Motor neuron (in vitro differentiated cells): Measurements from ENCODE around the gene NPAS3. TPM values are rescaled to one million over a fixed set of nuclear protein-coding genes. Genes with fewer than 3 reads are reported as not detected.

ENCODE experiments used
- ATAC-seq, 8 experiments: fragments of 200-7000 bp; cut with Tn5 transposase; replicated peaks in 6 of 8; 2 replicates each; pipeline ENCODE4 v1.8.0; 2021; ENCODE audit warnings: mild to moderate bottlenecking in 8 of 8, moderate library complexity in 8 of 8
- H3K27ac ChIP-seq, 2 donors: fragments of 250-450 bp; sonication (Bioruptor Pico); 2 replicates each; pipeline ENCODE4 v1.9.0; 2021; ENCODE audit warnings: antibody characterized with exemption in 2 of 2, mild to moderate bottlenecking in 2 of 2, moderate library complexity in 1 of 2
- H3K4me1 ChIP-seq, 2 donors: fragments of 250-450 bp; sonication (Bioruptor Pico); replicated peaks in 1 of 2; 2 replicates each; pipeline ENCODE4 v1.6.1; 2021; ENCODE audit warnings: antibody characterized with exemption in 2 of 2, mild to moderate bottlenecking in 2 of 2, moderate library complexity in 1 of 2
- H3K4me3 ChIP-seq, 5 donors: fragments of 250-450 bp; sonication (Bioruptor Pico); 2 replicates each; pipeline ENCODE4 v1.9.0; 2021; ENCODE audit warnings: antibody characterized with exemption in 5 of 5, mild to moderate bottlenecking in 5 of 5, moderate library complexity in 4 of 5
- WGBS, 10 experiments: fragments of 450-650 bp; shearing (Covaris generic); methylation state at CpG; one replicate each; pipeline ENCODE4 v1.0.0; 2022; 5-methylcytosine and 5-hydroxymethylcytosine counted together
- in situ Hi-C, 9 experiments: fragments of 400-800 bp; cut with MboI; loops; one replicate each; pipeline ENCODE4 v1.15.0; 2021; ENCODE audit warnings: low sequenced_read_pairs in 9 of 9, low pct_unique_long_range_greater_than_20kb in 2 of 9; ENCODE audit not compliant: unreplicated experiment in 9 of 9
- total RNA-seq, 8 experiments: library from RNA; unstranded; fragments of 300-600 nt; gene quantifications; 2 replicates each; pipeline versions ENCODE4 v1.2.3 to v1.2.4, GENCODE V29; 2022

NPAS3 gene
- total RNA-seq, 8 experiments from 2014 or later = 0.22 to 45.8 (median 11.7) TPM; not detected in 1

DNA sequence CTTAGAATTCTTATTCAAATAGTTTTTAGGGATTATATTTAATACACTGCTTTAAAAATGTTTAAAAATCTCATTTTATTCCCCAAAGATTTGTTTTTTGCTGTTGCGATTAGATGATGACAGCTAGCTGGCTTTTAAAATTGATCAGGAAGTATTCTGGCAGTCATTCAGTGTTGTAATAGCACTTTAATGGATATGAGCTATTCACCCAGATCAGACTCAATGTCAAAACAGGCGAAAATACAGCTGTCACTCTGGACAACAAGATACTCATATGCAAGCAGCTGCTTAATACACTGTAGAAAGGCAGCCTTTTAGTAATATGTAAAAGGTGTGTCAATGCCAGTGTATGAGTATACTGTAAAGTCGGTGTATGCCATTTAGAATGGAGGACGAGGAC lies 91.7 kb downstream of the NPAS3 start:
- Histone ChIP-seq H3K4me1 (peaks cover 3 to 9% of the 10 kb centered on the region in 2 donors), H3K4me3 (no peak overlapping the region), H3K27ac (no peak overlapping the region)
- ATAC-seq = no peak
- in situ Hi-C loops = no loop called here
- 40 to 95% (median 70%) methylated on average over 1 to 4 of the region's 4 CpGs; no CpG with 5 or more reads in 1 of the 10 experiments for WGBS, 10 experiments

DNA sequence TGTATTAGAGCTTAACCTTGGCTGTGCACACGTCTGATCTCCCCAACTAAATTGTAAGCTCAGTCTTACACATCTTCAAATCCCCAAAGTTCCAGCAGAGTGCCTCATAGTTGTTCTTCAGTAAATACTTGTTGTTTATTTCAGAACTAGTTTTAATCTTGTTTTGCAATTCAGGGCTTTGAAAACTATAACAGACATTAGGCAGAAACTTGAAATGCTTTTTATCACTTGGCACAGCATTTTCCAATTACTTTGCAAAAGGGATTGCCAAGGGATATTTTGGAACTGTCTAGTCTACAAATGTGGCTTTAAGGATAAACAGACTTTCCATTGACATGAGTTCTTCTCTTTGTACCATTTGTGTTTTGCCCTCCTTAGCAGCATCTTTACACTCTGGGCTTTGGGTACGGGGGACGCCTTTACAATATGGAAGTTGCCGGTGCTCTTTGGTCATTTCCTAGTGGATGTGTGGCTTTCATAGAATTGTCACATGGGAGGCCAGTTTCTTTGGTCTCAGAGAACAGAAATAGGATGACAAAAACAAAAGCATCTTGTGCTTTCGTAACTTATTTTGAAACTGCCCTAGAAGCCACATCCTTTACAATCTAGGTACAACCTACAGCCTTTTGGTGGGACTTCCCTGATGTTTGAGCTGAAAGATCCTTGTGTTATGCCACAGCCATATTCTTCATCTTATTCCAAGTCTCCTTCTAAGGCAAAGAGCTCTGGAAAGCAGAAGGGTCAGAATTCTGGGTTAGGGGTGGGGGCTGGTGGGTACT lies 96.9 kb downstream of the NPAS3 start:
- Histone ChIP-seq H3K4me1 (peaks cover 20 to 33% of the 10 kb centered on the region in 2 donors), H3K4me3 (no peak overlapping the region), H3K27ac (no peak overlapping the region)
- in situ Hi-C loops = no loop called here
- 40 to 100% (median 83%) methylated on average over 1 to 5 of the region's 5 CpGs; no CpG with 5 or more reads in 2 of the 10 experiments for WGBS, 10 experiments
- ATAC-seq = no peak

DNA sequence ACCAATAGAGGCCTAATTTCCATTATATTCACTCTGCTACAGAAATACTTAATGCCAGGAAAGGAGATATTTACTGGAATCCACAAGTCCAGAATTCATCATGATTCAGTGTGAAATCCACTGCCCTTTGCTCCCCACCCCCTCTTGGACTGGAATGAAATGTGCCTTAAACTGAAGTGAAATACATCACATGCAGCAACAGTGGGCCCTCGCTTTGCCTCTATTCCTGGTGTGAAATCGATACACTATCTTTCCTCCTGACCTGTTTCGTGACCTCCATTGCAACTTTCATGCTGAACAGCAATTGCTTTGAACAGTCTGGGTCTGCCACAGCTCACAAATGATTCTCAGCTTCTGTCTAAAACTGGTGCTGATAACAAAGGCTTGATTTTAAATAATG lies 100.6 kb downstream of the NPAS3 start:
- 15 to 100% (median 36%) methylated on average over 1 to 3 of the region's 3 CpGs; no CpG with 5 or more reads in 2 of the 10 experiments for WGBS, 10 experiments
- no peak overlapping the region for H3K4me3 ChIP-seq
- H3K4me1 ChIP-seq = peaks cover 18 to 32% of the 10 kb centered on the region in 2 donors
- peak overlapping the region in 1 of 2 donors; percentile 28 for H3K27ac ChIP-seq
- ATAC-seq = peak in 7 of 8 experiments; percentile 21 to 97 (median 90)
- in situ Hi-C loops = no loop called here

DNA sequence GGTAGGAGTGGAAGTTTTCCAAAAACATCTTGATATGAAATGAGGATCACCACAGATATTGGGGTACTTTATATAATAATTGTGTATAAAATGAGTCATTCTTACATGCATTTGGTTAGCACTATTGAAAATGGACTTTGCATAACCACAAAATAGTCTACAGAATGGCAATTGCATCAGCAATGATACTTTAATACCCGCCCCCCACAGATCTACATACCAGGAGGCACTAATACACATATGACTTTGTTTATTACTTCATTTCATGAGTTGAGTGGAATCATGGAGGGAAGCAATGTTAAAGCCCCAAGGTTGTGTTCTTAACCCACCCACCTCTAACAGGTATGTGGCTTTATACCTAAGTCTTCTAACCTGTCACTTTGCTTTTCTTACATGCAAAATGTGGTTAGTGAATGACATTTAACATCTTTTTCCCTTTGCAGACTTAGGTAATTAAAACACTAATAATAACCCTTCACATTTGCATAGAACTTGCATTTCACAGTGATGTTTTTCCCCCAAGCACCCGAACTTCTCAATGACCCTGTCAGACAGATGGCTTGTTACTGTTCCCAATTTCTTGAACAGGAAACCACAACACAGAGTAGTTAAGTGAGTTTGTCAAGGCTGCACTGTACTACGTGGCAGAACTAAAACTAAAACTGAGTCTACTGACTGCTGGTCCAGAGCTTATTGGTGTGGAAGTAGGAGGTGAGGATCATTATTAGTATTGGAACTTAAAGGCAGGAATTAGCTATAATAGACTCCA lies 101.9 kb downstream of the NPAS3 start:
- Histone ChIP-seq H3K4me1 (peaks cover 18 to 32% of the 10 kb centered on the region in 2 donors), H3K4me3 (no peak overlapping the region), H3K27ac (peak overlapping the region in 1 of 2 donors; percentile 7)
- 13 to 100% (median 86%) methylated on average over 1 to 3 of the region's 3 CpGs; no CpG with 5 or more reads in 2 of the 10 experiments for WGBS, 10 experiments
- ATAC-seq = peak in 2 of 8 experiments; percentile 48 to 78
- in situ Hi-C loops = no loop called here

DNA sequence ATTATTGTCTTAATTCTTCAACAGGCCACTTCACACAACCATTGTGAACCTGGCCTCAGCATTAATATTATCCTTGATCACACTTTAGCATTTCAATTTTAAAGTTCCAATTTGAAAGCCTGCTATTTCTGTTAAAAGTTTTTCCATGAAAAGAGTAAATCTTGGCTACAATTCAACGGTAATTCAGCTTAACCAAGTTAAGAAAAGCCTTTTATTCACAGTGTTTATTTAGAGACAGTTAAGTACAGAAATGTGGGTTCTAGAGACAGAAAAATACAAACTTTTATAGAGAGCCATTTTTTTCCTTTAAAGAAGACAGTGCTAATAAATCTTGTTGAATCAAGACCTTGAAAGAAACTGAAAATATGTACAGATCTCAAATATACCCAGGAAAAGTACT lies 103.9 kb downstream of the NPAS3 start:
- in situ Hi-C loops = no loop called here
- 6 to 100% (median 92%) methylated on average over 1 of the region's 1 CpG; no CpG with 5 or more reads in 1 of the 10 experiments for WGBS, 10 experiments
- Histone ChIP-seq H3K4me3 (no peak overlapping the region), H3K27ac (no peak overlapping the region), H3K4me1 (peaks cover 18 to 32% of the 10 kb centered on the region in 2 donors)
- ATAC-seq = peak in 1 of 8 experiments; percentile 49

DNA sequence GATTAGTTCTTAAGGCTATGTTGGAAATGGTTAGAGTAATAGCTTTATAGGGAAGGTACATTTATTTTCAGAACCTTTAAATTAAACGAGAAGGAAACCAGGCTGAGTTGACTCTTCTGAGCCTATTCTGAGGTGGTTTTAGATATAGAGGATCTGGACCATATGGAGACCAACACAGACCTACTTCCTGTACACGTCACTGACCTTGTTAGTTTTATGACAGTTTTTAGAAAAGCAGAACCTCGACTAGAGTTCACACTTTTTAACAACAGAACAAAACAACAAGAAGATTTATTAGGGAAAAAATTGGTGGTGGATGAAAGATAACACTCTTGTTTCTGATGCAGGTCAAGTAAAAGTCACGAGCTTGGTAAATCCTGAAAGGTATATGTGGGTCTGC lies 107.1 kb downstream of the NPAS3 start:
- no peak overlapping the region for H3K4me3 ChIP-seq
- WGBS, 10 experiments = 17 to 94% (median 72%) methylated on average over 1 to 4 of the region's 4 CpGs
- in situ Hi-C loops = no loop called here
- H3K27ac ChIP-seq = no peak overlapping the region
- ATAC-seq = no peak
- peaks cover 0 to 1% of the 10 kb centered on the region in 2 donors for H3K4me1 ChIP-seq

DNA sequence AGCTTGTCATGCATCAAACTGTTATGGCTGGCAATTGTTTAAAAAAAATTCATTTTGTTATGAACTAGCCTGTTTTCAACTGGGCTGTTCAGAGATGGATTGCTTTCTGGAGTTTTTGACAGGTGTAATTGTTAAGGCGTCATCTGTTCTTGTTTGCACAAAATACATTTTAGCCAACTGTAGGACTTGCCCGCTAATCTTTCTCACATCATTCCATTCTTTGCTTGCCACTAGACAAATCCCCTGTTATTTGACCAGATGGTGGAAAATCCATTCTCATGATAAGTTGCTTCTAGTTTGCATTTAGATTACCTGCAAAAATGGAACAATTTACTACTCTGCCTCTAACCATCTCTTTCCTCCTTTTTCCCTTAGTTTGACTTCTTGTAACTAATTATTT lies 114.3 kb downstream of the NPAS3 start:
- H3K4me3 ChIP-seq = no peak overlapping the region

DNA sequence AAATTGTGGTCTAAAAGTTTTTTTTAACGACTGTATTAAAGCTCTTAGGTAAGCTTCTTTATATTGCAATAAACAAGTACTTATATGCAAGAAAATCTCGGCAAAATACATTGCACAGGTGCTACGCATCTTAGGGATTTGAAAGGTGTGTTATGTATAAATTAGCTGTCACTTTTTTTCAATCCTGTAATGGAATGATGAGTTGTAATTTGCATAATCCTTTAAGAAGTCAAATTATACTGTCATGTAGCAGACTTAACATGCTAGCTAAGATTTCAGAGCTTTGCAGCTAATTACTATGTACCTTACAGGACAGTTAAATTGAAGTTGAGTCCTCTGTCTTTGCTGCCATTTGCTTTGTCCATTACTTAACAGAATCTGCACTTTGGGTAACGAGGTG lies 117.5 kb downstream of the NPAS3 start:
- no peak overlapping the region for H3K27ac ChIP-seq
- in situ Hi-C loops = no loop called here
- peaks cover 9 to 16% of the 10 kb centered on the region in 2 donors for H3K4me1 ChIP-seq
- H3K4me3 ChIP-seq = no peak overlapping the region
- ATAC-seq = no peak
- 33 to 100% (median 84%) methylated on average over 1 to 4 of the region's 4 CpGs for WGBS, 10 experiments

More for the DNA sequence above, 114.3 kb downstream of the NPAS3 start:
- Histone ChIP-seq H3K27ac (no peak overlapping the region), H3K4me1 (peaks cover 9 to 16% of the 10 kb centered on the region in 2 donors)
- peak in 5 of 8 experiments; percentile 80 to 98 (median 91) for ATAC-seq
- WGBS, 10 experiments = 21 to 100% (median 48%) methylated on average over 1 to 2 of the region's 2 CpGs; no CpG with 5 or more reads in 2 of the 10 experiments
- in situ Hi-C loops = no loop called here

DNA sequence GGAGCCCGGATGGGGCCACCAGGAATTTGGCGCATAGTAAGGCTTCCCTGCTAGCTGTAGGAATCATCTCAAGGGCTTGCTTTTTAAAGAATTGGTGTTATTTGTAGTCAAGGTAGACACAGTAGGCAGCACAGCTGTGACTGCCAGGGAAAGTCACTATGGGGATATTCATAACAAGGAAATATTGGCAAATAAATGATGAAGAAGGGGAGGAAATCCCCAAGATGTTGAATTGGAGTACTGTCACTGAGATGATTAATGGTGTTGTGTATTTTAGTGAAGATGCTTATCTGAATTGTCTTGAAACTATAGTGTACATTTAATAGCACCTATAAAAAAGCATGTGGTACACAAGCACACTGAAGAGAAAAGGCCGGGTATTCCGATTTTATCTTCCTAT lies 118.9 kb downstream of the NPAS3 start:
- WGBS, 10 experiments = 30 to 100% (median 95%) methylated on average over 2 to 4 of the region's 4 CpGs; no CpG with 5 or more reads in 2 of the 10 experiments
- in situ Hi-C loops = no loop called here
- no peak overlapping the region for H3K27ac ChIP-seq
- peaks cover 11 to 15% of the 10 kb centered on the region in 2 donors for H3K4me1 ChIP-seq
- H3K4me3 ChIP-seq = no peak overlapping the region
- ATAC-seq = no peak

DNA sequence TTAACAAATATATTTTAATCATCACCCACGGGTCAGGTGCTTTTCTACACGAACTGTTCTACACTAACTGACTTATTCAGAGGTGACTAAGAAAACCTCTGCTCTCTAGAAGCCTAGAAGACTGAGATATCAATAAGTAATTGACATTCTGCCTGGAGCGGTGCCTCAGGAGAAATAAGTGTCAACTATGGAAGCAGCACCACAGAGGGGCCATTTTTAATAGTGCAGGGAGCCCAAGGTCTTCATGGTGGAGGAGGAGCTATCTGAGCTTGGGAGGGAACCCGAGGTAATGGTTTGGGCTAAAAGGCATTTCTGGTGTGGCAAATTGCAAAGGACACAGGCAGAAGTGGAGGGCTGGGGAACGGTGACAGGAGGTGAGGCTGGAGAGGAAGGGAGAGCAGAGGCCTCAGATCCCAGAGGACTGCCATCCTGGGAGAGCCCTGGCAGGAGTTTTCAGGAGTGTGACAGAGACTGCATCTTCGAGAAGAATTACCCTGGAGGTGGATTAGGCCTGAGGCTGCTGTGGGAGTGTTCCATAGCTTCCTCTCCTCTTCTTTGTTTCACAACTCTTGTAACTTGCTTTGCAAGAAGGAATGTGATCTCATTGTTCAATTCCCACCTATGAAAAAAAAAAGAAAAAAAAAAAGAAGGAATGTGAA lies 123.1 kb downstream of the NPAS3 start:
- no peak overlapping the region for H3K27ac ChIP-seq
- no peak overlapping the region for H3K4me3 ChIP-seq
- H3K4me1 ChIP-seq = peaks cover 6 to 20% of the 10 kb centered on the region in 2 donors
- 18 to 100% (median 88%) methylated on average over 1 to 4 of the region's 6 CpGs; no CpG with 5 or more reads in 1 of the 10 experiments for WGBS, 10 experiments
- ATAC-seq = peak in 4 of 8 experiments; percentile 26 to 51 (median 45)
- in situ Hi-C loops = no loop called here

DNA sequence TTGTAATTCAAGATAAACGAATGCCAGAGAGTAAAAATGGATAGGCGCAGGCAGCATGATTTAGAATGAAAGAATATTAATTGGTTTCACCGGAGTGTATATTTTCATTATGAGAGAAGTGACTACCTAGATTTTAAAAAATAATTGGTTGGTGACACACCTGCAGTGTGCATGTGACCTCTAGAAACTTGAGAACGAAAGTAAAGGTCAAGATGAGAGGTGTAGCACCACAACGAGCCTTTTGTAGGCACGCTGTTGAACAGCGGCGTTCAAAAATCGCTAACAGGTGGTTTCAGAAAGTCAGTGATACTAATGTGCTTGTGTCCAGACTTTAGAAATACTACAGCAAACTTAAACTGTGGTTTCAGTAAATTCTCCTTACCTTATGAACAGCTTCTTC lies 123.8 kb downstream of the NPAS3 start:
- no peak overlapping the region for H3K27ac ChIP-seq
- WGBS, 10 experiments = 19 to 100% (median 86%) methylated on average over 1 to 9 of the region's 9 CpGs; no CpG with 5 or more reads in 1 of the 10 experiments
- in situ Hi-C loops = no loop called here
- no peak for ATAC-seq
- peaks cover 6 to 19% of the 10 kb centered on the region in 2 donors for H3K4me1 ChIP-seq
- no peak overlapping the region for H3K4me3 ChIP-seq

DNA sequence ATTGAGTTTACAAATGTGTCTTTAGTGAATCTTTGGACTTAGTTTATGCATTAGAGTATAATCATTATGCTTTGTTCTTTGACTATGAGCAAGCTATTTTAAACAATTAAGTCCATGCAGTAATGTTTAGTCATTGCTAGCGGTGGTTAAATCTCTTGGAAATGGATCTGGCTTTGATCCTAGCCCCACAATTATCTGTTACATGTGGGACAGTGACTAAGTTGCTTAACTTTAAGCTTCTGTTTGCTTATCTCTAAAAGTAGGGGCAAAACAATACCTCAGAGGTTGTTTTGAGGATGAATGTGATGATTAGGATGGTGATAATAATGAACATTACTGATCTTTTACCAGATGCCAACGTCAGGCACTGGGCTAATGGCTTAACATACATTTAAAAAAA lies 124.2 kb downstream of the NPAS3 start:
- no peak for ATAC-seq
- WGBS, 10 experiments = 8 to 100% (median 68%) methylated on average over 1 to 2 of the region's 2 CpGs; no CpG with 5 or more reads in 2 of the 10 experiments
- peaks cover 6 to 16% of the 10 kb centered on the region in 2 donors for H3K4me1 ChIP-seq
- in situ Hi-C loops = no loop called here
- H3K4me3 ChIP-seq = no peak overlapping the region
- H3K27ac ChIP-seq = no peak overlapping the region
